NT2/D1 (cell line): ENCODE results near the gene PGS1.

Experiments used
- DNase-seq: peaks from one replicate; pipeline ENCODE4 v3.0.0-alpha.2; 2011; ENCODE audit warnings: low read depth, low spot score
- H3K27me3 ChIP-seq: 2 replicates; pipeline ENCODE4 v1.6.0; 2011; ENCODE audit warnings: mild to moderate bottlenecking; ENCODE audit not compliant: insufficient read length, insufficient read depth
- H3K36me3 ChIP-seq: 2 replicates; pipeline ENCODE4 v1.6.1; 2011; ENCODE audit warnings: mild to moderate bottlenecking, low read length, mixed read lengths; ENCODE audit not compliant: insufficient read depth, insufficient read length
- H3K4me1 ChIP-seq: 2 replicates; pipeline ENCODE4 v1.5.1; 2011; ENCODE audit not compliant: insufficient read depth, insufficient read length
- H3K4me3 ChIP-seq: 2 replicates; pipeline ENCODE4 v1.5.1; 2011; ENCODE audit warnings: low read depth; ENCODE audit not compliant: insufficient read length
- H3K9ac ChIP-seq: 2 replicates; pipeline ENCODE4 v1.6.0; 2011; ENCODE audit warnings: low read depth; ENCODE audit not compliant: insufficient read length
- H3K9me3 ChIP-seq: 2 replicates; pipeline ENCODE4 v1.5.1; 2011; ENCODE audit warnings: mild to moderate bottlenecking, low read length; ENCODE audit not compliant: insufficient read depth
- SUZ12 ChIP-seq: IDR thresholded peaks from 2 replicates; pipeline ENCODE4 v1.6.1; 2011; ENCODE audit not compliant: insufficient read length, insufficient read depth; ENCODE audit errors: extremely low read depth
- YY1 ChIP-seq: IDR thresholded peaks from 2 replicates; pipeline ENCODE4 v1.6.1; 2011; ENCODE audit not compliant: insufficient read length, insufficient read depth
- ZNF274 ChIP-seq: IDR thresholded peaks from 2 replicates; pipeline ENCODE4 v1.6.1; 2011; ENCODE audit warnings: mild to moderate bottlenecking, low read depth, low read length

PGS1 gene

DNA sequence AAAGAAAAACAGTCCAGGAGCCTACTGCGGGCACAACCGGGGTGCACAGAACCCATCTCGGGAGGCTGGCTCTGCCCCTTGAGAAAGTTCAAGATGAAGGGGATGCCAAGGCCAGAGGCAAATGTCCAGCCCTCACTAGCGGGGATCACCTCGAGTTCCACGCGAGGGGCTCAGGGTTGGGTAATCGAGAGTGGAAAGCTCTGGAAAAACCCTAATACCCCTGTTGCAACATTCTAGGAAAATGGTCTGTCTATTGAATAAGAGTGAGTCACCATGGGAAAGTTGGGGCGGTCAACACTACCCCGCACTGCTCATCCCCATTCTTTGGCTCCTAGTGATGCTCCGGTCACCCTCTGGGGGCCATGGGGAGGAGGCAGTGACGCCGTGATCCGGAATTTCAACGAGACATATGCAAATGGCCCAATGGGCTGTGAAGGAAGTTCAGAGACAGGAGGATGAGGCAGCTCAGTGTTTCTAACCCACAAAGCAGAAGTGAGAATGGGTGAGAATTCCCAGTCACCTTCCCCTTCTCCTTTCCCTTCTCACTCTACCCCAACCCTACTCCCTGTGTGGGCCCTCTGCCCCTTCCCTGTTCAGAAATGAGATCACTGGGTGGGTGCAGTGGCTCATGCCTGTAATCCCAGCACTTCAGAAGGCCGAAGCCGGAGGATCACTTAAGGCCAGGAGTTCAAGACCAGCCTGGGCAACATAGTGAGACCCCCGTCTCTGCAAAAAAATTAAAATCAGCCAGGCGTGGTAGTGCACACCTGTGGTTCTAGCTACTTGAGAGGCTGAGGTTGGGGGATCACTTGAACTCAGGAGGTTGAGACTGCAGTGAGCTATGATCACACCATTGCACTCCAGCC, 41.0 kb upstream of the PGS1 start:
- H3K9me3 ChIP-seq = no peaks in the 10 kb centered on the region
- DNase-seq = no peak
- TF ChIP-seq SUZ12 = no peak
- TF ChIP-seq ZNF274 = no peak
- TF ChIP-seq YY1 = no peak
- H3K9ac ChIP-seq = no peak overlapping the region
- peaks cover 5% of the 10 kb centered on the region for H3K4me1 ChIP-seq
- H3K27me3 ChIP-seq = peaks cover 29% of the 10 kb centered on the region
- no peak overlapping the region for H3K4me3 ChIP-seq
- H3K36me3 ChIP-seq = no peaks in the 10 kb centered on the region

- no peak for TF ChIP-seq ZNF274
- TF ChIP-seq SUZ12 = no peak
- TF ChIP-seq YY1 = no peak
- H3K9ac ChIP-seq = no peak overlapping the region
- no peak for DNase-seq
- peaks cover 13% of the 10 kb centered on the region for H3K4me1 ChIP-seq
- H3K4me3 ChIP-seq = no peak overlapping the region
- no peaks in the 10 kb centered on the region for H3K36me3 ChIP-seq
- no peaks in the 10 kb centered on the region for H3K9me3 ChIP-seq
- peaks cover 41% of the 10 kb centered on the region for H3K27me3 ChIP-seq
Measured at GRCh38 chr17:78338486-78339259, 39.8 kb upstream of the PGS1 start.

- no peaks in the 10 kb centered on the region for H3K9me3 ChIP-seq
- peaks cover 55% of the 10 kb centered on the region for H3K27me3 ChIP-seq
- no peak for DNase-seq
- H3K36me3 ChIP-seq = no peaks in the 10 kb centered on the region
- H3K4me3 ChIP-seq = no peak overlapping the region
- no peak overlapping the region for H3K9ac ChIP-seq
- H3K4me1 ChIP-seq = peaks cover 14% of the 10 kb centered on the region
- TF ChIP-seq ZNF274 = no peak
Measured at GRCh38 chr17:78340183-78340955, 38.1 kb upstream of the PGS1 start.

- peaks cover 17% of the 10 kb centered on the region for H3K4me1 ChIP-seq
- TF ChIP-seq YY1 (no peak), ZNF274 (no peak)
- peaks cover 69% of the 10 kb centered on the region for H3K27me3 ChIP-seq
- H3K9me3 ChIP-seq = no peaks in the 10 kb centered on the region
- H3K9ac ChIP-seq = peak overlapping the region; percentile 78
- no peak for DNase-seq
- peak overlapping the region; percentile 41 for H3K4me3 ChIP-seq
- no peaks in the 10 kb centered on the region for H3K36me3 ChIP-seq
Measured at GRCh38 chr17:78341559-78342448, 36.6 kb upstream of the PGS1 start.

- Histone ChIP-seq H3K9me3 (no peaks in the 10 kb centered on the region), H3K9ac (peak overlapping the region; percentile 68), H3K36me3 (no peaks in the 10 kb centered on the region), H3K4me3 (peak overlapping the region; percentile 41), H3K4me1 (peaks cover 17% of the 10 kb centered on the region), H3K27me3 (peaks cover 69% of the 10 kb centered on the region)
- TF ChIP-seq SUZ12 = no peak
- no peak for TF ChIP-seq YY1
- no peak for TF ChIP-seq ZNF274
- DNase-seq = no peak
Measured at GRCh38 chr17:78342449-78343186, 35.8 kb upstream of the PGS1 start.

- peak overlapping the region; percentile 52 for H3K9ac ChIP-seq
- peaks cover 17% of the 10 kb centered on the region for H3K4me1 ChIP-seq
- peaks cover 74% of the 10 kb centered on the region for H3K27me3 ChIP-seq
- H3K4me3 ChIP-seq = no peak overlapping the region
- DNase-seq = no peak
- TF ChIP-seq SUZ12 (no peak), YY1 (no peak), ZNF274 (no peak)
- no peaks in the 10 kb centered on the region for H3K9me3 ChIP-seq
- no peaks in the 10 kb centered on the region for H3K36me3 ChIP-seq
Measured at GRCh38 chr17:78343187-78343542, 35.3 kb upstream of the PGS1 start.
